ENCODE results near the gene BCAR3.

Gene BCAR3

DNA sequence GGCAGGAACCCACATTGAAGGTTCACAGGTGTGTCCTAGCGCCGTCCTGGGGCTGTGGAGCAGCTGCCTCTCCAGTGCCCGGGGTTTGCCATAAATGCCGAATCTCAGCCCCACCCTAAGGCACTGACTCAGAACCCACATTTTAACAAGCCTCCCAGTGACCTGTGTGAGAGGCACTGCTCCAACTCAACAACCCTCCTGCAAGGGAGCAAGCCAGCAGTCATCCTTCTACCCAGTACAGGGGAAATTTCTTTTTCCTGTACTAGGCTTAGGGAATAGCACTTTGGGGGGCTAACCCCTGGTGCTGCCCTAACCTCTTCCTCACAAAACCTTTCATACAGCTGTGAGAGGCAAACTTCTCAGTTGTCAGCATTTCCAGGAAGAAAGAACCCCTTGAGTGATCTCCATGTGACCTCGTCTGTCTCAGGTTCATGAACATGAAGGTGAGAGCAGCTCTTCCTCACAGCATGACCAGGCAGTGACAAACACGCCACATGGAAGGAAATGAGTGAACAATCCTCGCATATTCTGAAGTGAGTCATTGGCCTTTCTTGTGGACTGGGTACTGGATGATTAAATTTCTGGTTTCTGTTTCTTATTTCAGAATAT lies 11.4 kb upstream of the BCAR3 start:
- Histone ChIP-seq H3K36me3 (ENCODE audit: control insufficient read depth, insufficient read depth, low read length) (no peaks in the 10 kb centered on the region), H3K27me3 (ENCODE audit: control insufficient read depth, insufficient read depth, low read length) (no peaks in the 10 kb centered on the region), H3K4me1 (ENCODE audit: control insufficient read depth, insufficient read depth, low read length) (peaks cover 5% of the 10 kb centered on the region), H3K4me3 (ENCODE audit: low read depth, low read length) (no peak overlapping the region), H3K9ac (ENCODE audit: low read depth, low read length) (no peak overlapping the region), H3K9me3 (ENCODE audit: control insufficient read depth, insufficient read depth, low read length) (no peaks in the 10 kb centered on the region)

- H3K9ac ChIP-seq (ENCODE audit: low read depth, low read length) = no peak overlapping the region
- H3K9me3 ChIP-seq (ENCODE audit: control insufficient read depth, insufficient read depth, low read length) = no peaks in the 10 kb centered on the region
- H3K36me3 ChIP-seq (ENCODE audit: control insufficient read depth, insufficient read depth, low read length) = no peaks in the 10 kb centered on the region
- no peak overlapping the region for H3K4me3 ChIP-seq (ENCODE audit: low read depth, low read length)
- no peaks in the 10 kb centered on the region for H3K27me3 ChIP-seq (ENCODE audit: control insufficient read depth, insufficient read depth, low read length)
- H3K4me1 ChIP-seq (ENCODE audit: control insufficient read depth, insufficient read depth, low read length) = peaks cover 5% of the 10 kb centered on the region
Measured at GRCh38 chr1:93692451-93692861, 10.8 kb upstream of the BCAR3 start.

- H3K4me1 ChIP-seq (ENCODE audit: control insufficient read depth, insufficient read depth, low read length) = peaks cover 5% of the 10 kb centered on the region
- H3K36me3 ChIP-seq (ENCODE audit: control insufficient read depth, insufficient read depth, low read length) = no peaks in the 10 kb centered on the region
- no peak overlapping the region for H3K4me3 ChIP-seq (ENCODE audit: low read depth, low read length)
- H3K27me3 ChIP-seq (ENCODE audit: control insufficient read depth, insufficient read depth, low read length) = no peaks in the 10 kb centered on the region
- H3K9ac ChIP-seq (ENCODE audit: low read depth, low read length) = no peak overlapping the region
- H3K9me3 ChIP-seq (ENCODE audit: control insufficient read depth, insufficient read depth, low read length) = no peaks in the 10 kb centered on the region
Measured at GRCh38 chr1:93692026-93692425, 10.4 kb upstream of the BCAR3 start.

GRCh38 chr1:93690921-93691789 lies 9.5 kb upstream of the BCAR3 start:
- Histone ChIP-seq H3K9me3 (ENCODE audit: control insufficient read depth, insufficient read depth, low read length) (no peaks in the 10 kb centered on the region), H3K4me3 (ENCODE audit: low read depth, low read length) (no peak overlapping the region), H3K36me3 (ENCODE audit: control insufficient read depth, insufficient read depth, low read length) (no peaks in the 10 kb centered on the region), H3K9ac (ENCODE audit: low read depth, low read length) (no peak overlapping the region), H3K27me3 (ENCODE audit: control insufficient read depth, insufficient read depth, low read length) (no peaks in the 10 kb centered on the region), H3K4me1 (ENCODE audit: control insufficient read depth, insufficient read depth, low read length) (peaks cover 5% of the 10 kb centered on the region)

GRCh38 chr1:93690341-93690740 lies 8.7 kb upstream of the BCAR3 start:
- H3K9me3 ChIP-seq (ENCODE audit: control insufficient read depth, insufficient read depth, low read length) = no peaks in the 10 kb centered on the region
- H3K4me1 ChIP-seq (ENCODE audit: control insufficient read depth, insufficient read depth, low read length) = peaks cover 5% of the 10 kb centered on the region
- H3K4me3 ChIP-seq (ENCODE audit: low read depth, low read length) = no peak overlapping the region
- no peak overlapping the region for H3K9ac ChIP-seq (ENCODE audit: low read depth, low read length)
- no peaks in the 10 kb centered on the region for H3K36me3 ChIP-seq (ENCODE audit: control insufficient read depth, insufficient read depth, low read length)
- no peaks in the 10 kb centered on the region for H3K27me3 ChIP-seq (ENCODE audit: control insufficient read depth, insufficient read depth, low read length)

DNA sequence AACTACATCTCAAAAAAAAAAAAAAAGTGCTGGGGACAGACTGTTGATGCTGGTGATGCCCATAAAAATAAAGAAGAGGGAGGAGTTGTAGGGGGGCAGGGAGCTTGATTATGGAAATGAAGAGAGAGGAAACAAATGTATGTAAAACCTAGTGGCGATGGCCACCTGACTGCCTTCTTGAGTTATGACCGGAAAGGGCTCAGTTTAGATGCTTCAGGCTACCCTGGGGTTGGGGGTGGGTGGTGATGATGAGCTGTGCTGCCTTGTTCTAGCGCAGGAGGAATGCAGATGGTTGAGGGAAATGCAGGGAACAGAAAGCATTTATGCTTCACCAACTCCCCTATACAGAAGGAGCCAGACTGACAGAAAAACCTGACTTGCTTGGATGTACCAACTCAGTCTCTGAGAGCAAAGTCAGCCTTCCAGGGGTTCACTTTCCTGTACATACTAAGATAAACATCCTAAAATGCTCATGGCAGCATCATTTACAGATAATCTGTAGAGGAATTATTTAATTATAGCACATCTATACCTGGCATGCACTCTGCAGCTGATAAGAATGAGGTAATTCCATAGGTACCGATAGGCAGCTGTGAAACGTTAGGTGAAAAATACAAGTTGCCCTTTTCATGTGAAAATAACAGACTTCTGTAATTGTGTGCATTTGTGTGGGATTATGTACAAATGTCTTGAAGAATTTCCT lies 8.0 kb upstream of the BCAR3 start:
- H3K4me3 ChIP-seq (ENCODE audit: low read depth, low read length) = no peak overlapping the region
- H3K36me3 ChIP-seq (ENCODE audit: control insufficient read depth, insufficient read depth, low read length) = no peaks in the 10 kb centered on the region
- H3K4me1 ChIP-seq (ENCODE audit: control insufficient read depth, insufficient read depth, low read length) = peaks cover 5% of the 10 kb centered on the region
- no peaks in the 10 kb centered on the region for H3K27me3 ChIP-seq (ENCODE audit: control insufficient read depth, insufficient read depth, low read length)
- H3K9me3 ChIP-seq (ENCODE audit: control insufficient read depth, insufficient read depth, low read length) = no peaks in the 10 kb centered on the region
- no peak overlapping the region for H3K9ac ChIP-seq (ENCODE audit: low read depth, low read length)

GRCh38 chr1:93687542-93687941 lies 5.9 kb upstream of the BCAR3 start:
- peaks cover 14% of the 10 kb centered on the region for H3K27me3 ChIP-seq (ENCODE audit: control insufficient read depth, insufficient read depth, low read length)
- peaks cover 5% of the 10 kb centered on the region for H3K4me1 ChIP-seq (ENCODE audit: control insufficient read depth, insufficient read depth, low read length)
- no peaks in the 10 kb centered on the region for H3K9me3 ChIP-seq (ENCODE audit: control insufficient read depth, insufficient read depth, low read length)
- H3K9ac ChIP-seq (ENCODE audit: low read depth, low read length) = no peak overlapping the region
- no peaks in the 10 kb centered on the region for H3K36me3 ChIP-seq (ENCODE audit: control insufficient read depth, insufficient read depth, low read length)
- no peak overlapping the region for H3K4me3 ChIP-seq (ENCODE audit: low read depth, low read length)

DNA sequence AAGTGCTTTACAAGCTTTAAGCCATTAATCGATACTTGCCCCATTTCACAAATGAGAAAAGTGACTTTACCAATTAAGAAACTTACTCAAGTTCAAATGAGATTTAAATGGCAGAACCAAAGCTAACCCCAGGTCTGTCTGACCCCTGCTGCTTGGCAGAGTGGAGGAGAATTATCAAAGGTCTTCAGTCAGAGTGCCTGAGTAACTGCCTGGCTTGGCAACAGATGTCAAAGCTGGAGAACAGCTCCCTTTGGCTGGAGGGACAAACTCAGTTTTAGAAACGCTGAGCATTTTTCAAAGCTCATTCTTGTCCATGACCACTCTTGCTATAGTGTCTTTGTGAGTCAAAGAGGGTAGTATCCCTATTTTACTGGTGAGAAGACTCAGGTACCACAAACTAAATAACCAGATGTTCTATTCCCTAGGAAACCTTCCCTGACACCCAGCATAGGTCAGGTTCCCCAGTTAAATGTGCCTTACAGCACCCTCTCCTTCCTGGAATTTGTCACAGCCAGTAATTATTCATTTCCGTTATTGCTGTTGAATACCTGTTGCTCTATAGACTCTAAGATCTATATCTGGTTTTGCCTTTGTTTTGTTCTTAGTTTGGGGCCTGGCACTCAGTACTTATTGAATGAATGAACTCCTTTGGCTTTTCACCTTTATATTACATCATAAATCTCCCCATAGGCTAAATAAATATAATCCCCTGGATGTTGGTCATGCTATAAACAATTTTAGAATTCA lies 5.0 kb upstream of the BCAR3 start:
- Histone ChIP-seq H3K4me1 (ENCODE audit: control insufficient read depth, insufficient read depth, low read length) (peaks cover 5% of the 10 kb centered on the region), H3K9ac (ENCODE audit: low read depth, low read length) (no peak overlapping the region), H3K27me3 (ENCODE audit: control insufficient read depth, insufficient read depth, low read length) (peaks cover 17% of the 10 kb centered on the region), H3K9me3 (ENCODE audit: control insufficient read depth, insufficient read depth, low read length) (no peaks in the 10 kb centered on the region), H3K36me3 (ENCODE audit: control insufficient read depth, insufficient read depth, low read length) (no peaks in the 10 kb centered on the region), H3K4me3 (ENCODE audit: low read depth, low read length) (no peak overlapping the region)

DNA sequence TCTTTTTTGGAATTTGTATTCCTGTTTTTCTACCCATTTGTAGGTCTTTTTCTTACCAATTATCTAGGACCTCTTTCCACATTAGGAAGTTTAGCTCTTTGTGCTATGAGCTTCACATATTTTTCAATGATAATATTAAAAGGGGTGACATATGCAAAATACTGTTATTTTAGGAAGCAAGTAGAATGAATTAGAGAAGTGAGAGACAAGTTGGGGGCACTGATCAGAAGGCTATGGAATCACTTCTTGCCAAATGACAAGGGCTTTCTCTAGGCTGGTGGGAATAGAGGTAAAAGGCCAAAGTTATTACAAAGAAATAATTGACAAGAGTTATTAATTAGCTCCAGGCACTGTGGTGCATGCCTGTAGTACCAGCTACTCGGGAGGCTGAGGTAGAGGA lies 4.3 kb upstream of the BCAR3 start:
- Histone ChIP-seq H3K4me3 (ENCODE audit: low read depth, low read length) (no peak overlapping the region), H3K4me1 (ENCODE audit: control insufficient read depth, insufficient read depth, low read length) (peaks cover 5% of the 10 kb centered on the region), H3K9me3 (ENCODE audit: control insufficient read depth, insufficient read depth, low read length) (no peaks in the 10 kb centered on the region), H3K27me3 (ENCODE audit: control insufficient read depth, insufficient read depth, low read length) (peaks cover 17% of the 10 kb centered on the region), H3K9ac (ENCODE audit: low read depth, low read length) (no peak overlapping the region), H3K36me3 (ENCODE audit: control insufficient read depth, insufficient read depth, low read length) (no peaks in the 10 kb centered on the region)

GRCh38 chr1:93683234-93683633 lies 1.6 kb upstream of the BCAR3 start:
- H3K4me1 ChIP-seq (ENCODE audit: control insufficient read depth, insufficient read depth, low read length) = peaks cover 7% of the 10 kb centered on the region
- H3K4me3 ChIP-seq (ENCODE audit: low read depth, low read length) = no peak overlapping the region
- H3K27me3 ChIP-seq (ENCODE audit: control insufficient read depth, insufficient read depth, low read length) = peaks cover 17% of the 10 kb centered on the region
- H3K36me3 ChIP-seq (ENCODE audit: control insufficient read depth, insufficient read depth, low read length) = no peaks in the 10 kb centered on the region
- H3K9ac ChIP-seq (ENCODE audit: low read depth, low read length) = no peak overlapping the region
- H3K9me3 ChIP-seq (ENCODE audit: control insufficient read depth, insufficient read depth, low read length) = no peaks in the 10 kb centered on the region

DNA sequence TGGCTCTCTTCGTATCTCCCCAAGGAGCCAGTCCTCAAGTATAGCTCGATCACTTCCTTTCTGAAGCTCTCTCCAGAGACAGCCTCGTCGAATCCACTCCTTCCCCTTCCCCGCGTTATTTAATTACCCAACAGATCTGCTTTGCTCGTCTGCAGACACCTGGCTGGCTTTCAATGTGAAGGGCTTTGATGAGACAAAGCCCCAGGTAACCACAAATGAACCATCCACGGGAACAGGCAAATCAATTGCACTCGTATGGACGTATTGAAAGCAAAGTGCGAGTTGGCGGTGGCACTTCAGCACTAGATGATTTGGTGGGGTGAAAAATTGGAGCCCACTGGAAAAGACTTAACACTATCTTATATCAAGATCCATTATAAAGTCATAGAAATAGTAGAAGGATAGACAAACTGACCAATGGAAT lies 364 bp upstream of the BCAR3 start:
- Histone ChIP-seq H3K4me1 (ENCODE audit: control insufficient read depth, insufficient read depth, low read length) (peaks cover 7% of the 10 kb centered on the region), H3K27me3 (ENCODE audit: control insufficient read depth, insufficient read depth, low read length) (peaks cover 17% of the 10 kb centered on the region), H3K9ac (ENCODE audit: low read depth, low read length) (peak overlapping the region; percentile 67), H3K9me3 (ENCODE audit: control insufficient read depth, insufficient read depth, low read length) (no peaks in the 10 kb centered on the region), H3K36me3 (ENCODE audit: control insufficient read depth, insufficient read depth, low read length) (no peaks in the 10 kb centered on the region), H3K4me3 (ENCODE audit: low read depth, low read length) (peak overlapping the region; percentile 74)

All from iPS-15b (cell line).